ENCODE results near the gene CKS1B. TPM values are rescaled to one million over a fixed set of nuclear protein-coding genes. Genes with fewer than 3 reads are reported as not detected.

The CKS1B gene
- total RNA-seq, 1 experiment from 2014 or later, result 258 TPM

- DNase-seq (ENCODE audit: low spot score) (no peak), ATAC-seq (no peak)
- peaks cover 8% of the 10 kb centered on the region; the same call in 1 of the 2 replicates for H3K36me3 Mint-ChIP-seq
- no peak for TF ChIP-seq IRF2 (CRISPR knock-in tag; IDR thresholded peaks at IDR 0.05; ENCODE audit: borderline replicate concordance, low read depth)
- TF ChIP-seq TEAD1 (CRISPR knock-in tag; IDR thresholded peaks at IDR 0.05), result no peak
- TF ChIP-seq USF1 (CRISPR knock-in tag; IDR thresholded peaks at IDR 0.05), result no peak
- no peak for TF ChIP-seq PREB (CRISPR knock-in tag; IDR thresholded peaks at IDR 0.05; ENCODE audit: borderline replicate concordance)
- no peak for TF ChIP-seq FOXP4 (CRISPR knock-in tag; IDR thresholded peaks at IDR 0.05)
- no peak for TF ChIP-seq SOX15 (CRISPR knock-in tag; IDR thresholded peaks at IDR 0.05)
- H3K4me3 Mint-ChIP-seq, result no peak overlapping the region
- H3K27ac Mint-ChIP-seq, result no peak overlapping the region
- CTCF ChIA-PET, result interaction anchor here (1.0 to 6.8 kb wide), 7 partner anchors 12 to 72 kb away, joined by 4 to 73 read pairs (median 18); partner anchors contain the start of genes EFNA4, LENEP and ZBTB7B
- POLR2A ChIA-PET, result no interaction called here
- no peaks in the 10 kb centered on the region for H3K9me3 Mint-ChIP-seq
- H3K4me1 Mint-ChIP-seq, result peaks cover 49% of the 10 kb centered on the region
- H3K27me3 Mint-ChIP-seq (ENCODE audit: low read depth), result no peaks in the 10 kb centered on the region
These were observed 39.2 kb downstream of the CKS1B start for GRCh38 chr1:155013632-155014031.

- H3K4me1 Mint-ChIP-seq, result peaks cover 53% of the 10 kb centered on the region
- H3K4me3 Mint-ChIP-seq, result no peak overlapping the region
- H3K27ac Mint-ChIP-seq, result no peak overlapping the region
- H3K9me3 Mint-ChIP-seq, result no peaks in the 10 kb centered on the region
- ChIA-PET POLR2A (interaction anchor here (3.5 kb wide), 2 partner anchors 12 to 16 kb away, joined by 22 to 28 read pairs; partner anchors contain the start of gene ZBTB7B), CTCF (interaction anchor here (0.6 to 6.8 kb wide), 7 partner anchors 15 to 158 kb away, joined by 3 to 79 read pairs (median 46); partner anchors contain the start of genes ADAM15, EFNA4, KRTCAP2 and LENEP)
- DNase-seq (ENCODE audit: low spot score) (no peak), ATAC-seq (no peak)
- H3K36me3 Mint-ChIP-seq, result peaks cover 8% of the 10 kb centered on the region; the same call in 1 of the 2 replicates
- peaks cover 4% of the 10 kb centered on the region; the same call in 1 of the 2 replicates for H3K27me3 Mint-ChIP-seq (ENCODE audit: low read depth)
- TF ChIP-seq NFATC4 (CRISPR knock-in tag; IDR thresholded peaks at IDR 0.05) (no peak), GABPB1 (CRISPR knock-in tag; IDR thresholded peaks at IDR 0.05) (no peak), ZNF281 (CRISPR knock-in tag; IDR thresholded peaks at IDR 0.05) (no peak), ZNF317 (CRISPR knock-in tag; IDR thresholded peaks at IDR 0.05; ENCODE audit: borderline replicate concordance, low read depth) (no peak), PREB (CRISPR knock-in tag; IDR thresholded peaks at IDR 0.05; ENCODE audit: borderline replicate concordance) (no peak), ATF2 (CRISPR knock-in tag; IDR thresholded peaks at IDR 0.05; ENCODE audit: borderline replicate concordance, low read depth) (no peak), ZNF671 (CRISPR knock-in tag; IDR thresholded peaks at IDR 0.05) (no peak), FOXK1 (CRISPR knock-in tag; IDR thresholded peaks at IDR 0.05) (no peak), ZNF512 (CRISPR knock-in tag; IDR thresholded peaks at IDR 0.05; ENCODE audit: borderline replicate concordance) (no peak), ESRRA (CRISPR knock-in tag; IDR thresholded peaks at IDR 0.05; ENCODE audit: borderline replicate concordance) (no peak), SP1 (CRISPR knock-in tag; conservative IDR thresholded peaks at IDR 0.05) (no peak), TEAD4 (CRISPR knock-in tag; IDR thresholded peaks at IDR 0.05) (no peak), MAX (CRISPR knock-in tag; IDR thresholded peaks at IDR 0.05) (no peak), ATF3 (CRISPR knock-in tag; conservative IDR thresholded peaks at IDR 0.05) (no peak), USF2 (CRISPR knock-in tag; IDR thresholded peaks at IDR 0.05) (no peak)
These were observed 40.4 kb downstream of the CKS1B start for GRCh38 chr1:155014709-155015508.
